BLaER1 (cell line): Measurements from ENCODE around the gene CPZ.
"Not testable (repeated sequence)": the region's sequence is repeated elsewhere in the genome, so short reads cannot be mapped to it uniquely, and the experiment has no call there.

Experiments
- H3K27ac ChIP-seq: shearing (Covaris generic); formaldehyde crosslinking; 2 replicates; pipeline ENCODE4 v1.8.1; 2022
- H3K27me3 ChIP-seq: shearing (Covaris generic); formaldehyde crosslinking; 2 replicates; pipeline ENCODE4 v1.8.1; 2022
- H3K36me3 ChIP-seq: shearing (Covaris generic); formaldehyde crosslinking; 2 replicates; pipeline ENCODE4 v1.8.1; 2022
- H3K4me1 ChIP-seq: shearing (Covaris generic); formaldehyde crosslinking; 2 replicates; pipeline ENCODE4 v1.8.1; 2022
- H3K4me2 ChIP-seq: shearing (Covaris generic); formaldehyde crosslinking; 2 replicates; pipeline ENCODE4 v1.8.1; 2022
- H3K4me3 ChIP-seq: shearing (Covaris generic); formaldehyde crosslinking; 2 replicates; pipeline ENCODE4 v1.8.1; 2022
- H3K9ac ChIP-seq: shearing (Covaris generic); formaldehyde crosslinking; 2 replicates; pipeline ENCODE4 v1.8.1; 2022
- H3K9me3 ChIP-seq: shearing (Covaris generic); formaldehyde crosslinking; 2 replicates; pipeline ENCODE4 v1.8.1; 2022
- H4K20me1 ChIP-seq: shearing (Covaris generic); formaldehyde crosslinking; 2 replicates; pipeline ENCODE4 v1.8.1; 2022
- Cebpa-rat ChIP-seq: shearing (Covaris generic); IDR thresholded peaks from 2 replicates; pipeline ENCODE4 v1.8.1; 2022

CPZ gene

DNA sequence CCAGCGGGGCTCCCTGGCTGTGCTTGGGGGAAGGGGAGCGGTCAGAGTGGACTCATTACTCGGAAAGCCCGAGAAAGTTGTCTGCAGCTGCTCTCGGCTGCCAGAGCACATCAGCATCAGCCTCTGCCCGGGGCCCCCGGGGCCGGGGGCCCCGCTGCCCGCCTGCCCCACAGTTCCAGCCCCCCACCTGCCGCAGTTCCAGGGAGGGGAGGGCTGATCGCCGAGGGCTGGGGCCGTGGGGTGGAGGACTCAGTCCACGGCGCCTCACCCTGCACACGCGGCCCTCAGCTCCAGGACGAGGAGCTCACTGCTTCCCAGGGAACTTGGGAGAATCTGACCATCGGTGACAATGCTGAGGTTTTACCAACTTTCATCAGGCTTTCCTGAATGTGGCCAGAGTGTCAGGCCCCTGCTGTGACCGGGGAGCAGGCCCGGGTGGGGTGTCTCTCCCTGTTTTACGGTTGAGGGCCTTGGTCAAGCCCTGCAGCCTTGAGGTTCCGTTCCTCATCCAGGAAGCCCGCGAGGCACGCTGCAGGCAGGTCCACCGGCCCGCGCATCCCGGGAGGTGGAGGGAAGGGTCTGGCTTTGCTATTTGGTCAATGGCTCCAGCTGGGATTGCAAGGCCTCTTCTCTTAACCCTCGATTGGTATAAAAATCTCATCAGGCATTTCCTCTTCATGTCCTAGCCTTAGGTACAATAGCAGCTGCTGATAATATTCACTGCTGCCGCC is 57.2 kb downstream of the CPZ start:
- H3K36me3 ChIP-seq = no peaks in the 10 kb centered on the region
- H3K9me3 ChIP-seq = peaks cover 10% of the 10 kb centered on the region
- no peak overlapping the region for H3K9ac ChIP-seq
- TF ChIP-seq Cebpa-rat = no peak
- H3K27ac ChIP-seq = no peak overlapping the region
- H3K4me1 ChIP-seq = peaks cover 2% of the 10 kb centered on the region; the same call in 1 of the 2 replicates
- no peak overlapping the region for H3K4me2 ChIP-seq
- H3K27me3 ChIP-seq = no peaks in the 10 kb centered on the region
- H3K4me3 ChIP-seq = no peak overlapping the region
- no peaks in the 10 kb centered on the region for H4K20me1 ChIP-seq

DNA sequence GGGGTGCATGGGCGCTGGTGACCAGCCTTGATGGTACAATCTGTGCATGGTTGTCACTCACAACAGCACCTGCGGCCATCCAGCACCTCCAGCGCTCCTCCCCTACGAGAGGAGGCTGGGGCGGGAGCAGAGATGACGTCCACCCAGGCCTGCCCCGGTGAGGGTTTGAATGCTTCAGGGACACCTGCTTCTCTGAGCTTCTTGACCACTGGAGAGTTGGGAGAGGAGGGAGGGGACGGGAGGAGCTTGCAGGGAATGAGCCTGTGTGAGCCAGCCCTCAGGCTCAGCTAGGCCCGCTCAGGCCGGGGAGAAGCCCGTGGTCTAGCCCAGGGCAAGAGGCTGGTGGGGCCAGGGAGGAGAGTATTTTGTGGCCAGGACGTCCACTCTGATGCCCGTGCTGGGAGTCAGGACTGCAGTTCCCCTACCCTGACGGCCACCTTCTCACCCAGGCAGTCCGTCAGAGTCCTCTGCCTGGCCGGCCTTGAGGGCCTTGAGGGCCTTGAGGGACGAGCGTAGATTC is 59.2 kb downstream of the CPZ start:
- Histone ChIP-seq H3K9ac (no peak overlapping the region), H3K4me1 (peaks cover 11% of the 10 kb centered on the region), H4K20me1 (no peaks in the 10 kb centered on the region), H3K36me3 (no peaks in the 10 kb centered on the region), H3K27me3 (no peaks in the 10 kb centered on the region), H3K4me2 (no peak overlapping the region), H3K9me3 (peaks cover 11% of the 10 kb centered on the region), H3K27ac (no peak overlapping the region), H3K4me3 (no peak overlapping the region)
- TF ChIP-seq Cebpa-rat = no peak

DNA sequence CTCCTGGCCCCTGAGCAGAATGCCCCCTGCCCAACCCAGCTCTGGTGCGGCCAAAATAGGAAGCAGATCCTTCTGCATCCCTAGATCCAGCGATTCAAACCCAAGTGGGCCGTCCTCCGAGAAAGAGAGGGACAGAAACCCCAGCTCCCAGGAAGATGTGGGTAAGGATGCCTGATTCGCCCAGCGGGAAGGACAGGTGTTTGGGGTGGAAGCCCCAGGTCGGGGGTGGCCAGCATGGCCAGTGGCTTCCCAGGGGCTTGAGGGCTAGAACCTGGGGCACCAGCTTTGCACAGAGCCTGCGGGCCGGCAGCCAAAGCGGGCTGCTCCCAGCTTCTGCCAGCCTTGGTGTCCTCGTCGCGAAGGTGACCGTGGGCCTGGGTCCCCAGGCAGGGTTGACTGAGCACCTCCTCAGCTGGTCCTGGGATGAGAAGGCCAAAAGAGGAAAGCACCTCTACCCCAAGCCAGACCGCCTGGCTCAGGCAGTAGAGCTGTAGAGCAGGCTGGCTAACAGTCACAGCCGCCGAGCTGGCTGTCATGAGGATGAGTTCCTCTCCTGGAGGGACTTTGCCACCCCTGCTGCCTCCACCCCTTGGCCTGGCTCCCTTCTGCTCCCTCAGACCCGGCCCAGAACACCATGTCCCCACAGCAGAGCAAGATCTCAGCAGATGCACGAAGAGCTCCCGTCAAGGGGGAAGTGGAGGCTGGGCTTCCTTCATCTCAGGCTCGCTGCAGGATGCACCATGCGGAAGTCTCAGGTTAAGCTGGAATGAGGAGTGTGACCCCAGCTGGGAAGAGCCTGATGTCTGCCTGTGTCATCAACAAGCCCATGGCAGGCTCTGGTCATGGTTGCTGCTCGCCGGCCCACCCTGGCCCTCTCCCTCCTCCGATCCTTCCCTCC is 59.9 kb downstream of the CPZ start:
- Histone ChIP-seq H3K4me1 (peaks cover 18% of the 10 kb centered on the region), H3K4me3 (no peak overlapping the region), H3K9me3 (peaks cover 11% of the 10 kb centered on the region), H3K27me3 (no peaks in the 10 kb centered on the region), H3K36me3 (no peaks in the 10 kb centered on the region), H3K27ac (no peak overlapping the region), H3K4me2 (no peak overlapping the region), H4K20me1 (no peaks in the 10 kb centered on the region), H3K9ac (no peak overlapping the region)
- TF ChIP-seq Cebpa-rat = no peak

DNA sequence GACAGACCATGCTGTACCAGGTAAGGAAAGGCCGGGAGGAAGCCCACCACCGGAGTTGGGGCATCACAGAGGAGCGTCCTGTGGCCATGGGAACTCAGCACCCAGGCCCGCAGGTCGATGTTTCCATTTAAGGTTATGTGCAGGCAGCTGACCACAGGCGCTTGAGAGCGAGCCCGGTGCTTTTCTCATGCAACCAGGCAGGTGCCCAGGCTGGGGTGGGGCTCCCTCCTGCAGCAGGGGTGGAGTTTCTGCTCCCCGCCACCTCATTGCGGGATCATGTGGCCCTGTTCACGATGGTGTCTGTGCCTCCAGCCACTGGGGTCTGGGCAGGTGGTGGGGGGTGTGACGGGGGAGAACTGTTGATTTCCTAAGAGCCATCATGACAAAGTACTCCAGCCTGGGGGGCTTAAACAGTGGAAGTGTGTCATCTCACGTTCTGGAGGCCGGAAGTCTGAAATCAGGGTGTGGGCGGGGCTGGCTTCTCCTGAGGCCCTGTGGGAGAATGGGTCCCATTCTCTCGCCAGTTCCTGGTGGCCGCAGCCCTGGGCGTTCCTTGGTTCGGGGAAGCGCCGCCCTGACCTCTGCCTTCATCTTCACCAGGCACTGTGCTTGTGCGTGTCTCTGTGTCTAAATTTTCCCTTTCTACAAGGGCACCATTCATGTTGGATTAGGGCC is 60.9 kb downstream of the CPZ start:
- peaks cover 24% of the 10 kb centered on the region for H3K4me1 ChIP-seq
- no peaks in the 10 kb centered on the region for H3K36me3 ChIP-seq
- H3K4me3 ChIP-seq = no peak overlapping the region
- no peak overlapping the region for H3K4me2 ChIP-seq
- H3K27ac ChIP-seq = no peak overlapping the region
- H4K20me1 ChIP-seq = no peaks in the 10 kb centered on the region
- H3K9ac ChIP-seq = no peak overlapping the region
- H3K27me3 ChIP-seq = no peaks in the 10 kb centered on the region
- no peak for TF ChIP-seq Cebpa-rat
- peaks cover 11% of the 10 kb centered on the region for H3K9me3 ChIP-seq

DNA sequence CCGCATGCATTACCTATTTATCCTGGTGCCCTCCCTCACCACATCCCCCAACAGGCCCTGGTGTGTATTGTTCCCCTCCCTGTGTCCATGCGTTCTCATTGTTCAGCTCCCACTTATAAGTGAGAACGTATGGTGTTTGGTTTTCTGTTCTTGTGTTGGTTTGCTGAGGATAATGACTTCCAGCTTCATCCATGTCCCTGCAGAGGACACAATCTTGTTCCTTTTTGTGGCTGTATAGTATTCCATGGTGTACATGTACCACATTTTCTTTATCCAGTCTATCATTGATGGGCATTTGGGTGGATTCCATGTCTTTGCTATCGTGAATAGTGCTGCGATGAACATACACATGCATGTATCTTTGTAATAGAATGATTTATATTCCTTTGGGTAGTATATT is 61.6 kb downstream of the CPZ start:
- H3K4me3 ChIP-seq, H3K27me3 ChIP-seq, H3K27ac ChIP-seq, H3K9ac ChIP-seq, H3K4me2 ChIP-seq, H4K20me1 ChIP-seq, H3K36me3 ChIP-seq: not testable (repeated sequence)
- Histone ChIP-seq H3K4me1 (peaks cover 24% of the 10 kb centered on the region), H3K9me3 (peaks cover 11% of the 10 kb centered on the region)

DNA sequence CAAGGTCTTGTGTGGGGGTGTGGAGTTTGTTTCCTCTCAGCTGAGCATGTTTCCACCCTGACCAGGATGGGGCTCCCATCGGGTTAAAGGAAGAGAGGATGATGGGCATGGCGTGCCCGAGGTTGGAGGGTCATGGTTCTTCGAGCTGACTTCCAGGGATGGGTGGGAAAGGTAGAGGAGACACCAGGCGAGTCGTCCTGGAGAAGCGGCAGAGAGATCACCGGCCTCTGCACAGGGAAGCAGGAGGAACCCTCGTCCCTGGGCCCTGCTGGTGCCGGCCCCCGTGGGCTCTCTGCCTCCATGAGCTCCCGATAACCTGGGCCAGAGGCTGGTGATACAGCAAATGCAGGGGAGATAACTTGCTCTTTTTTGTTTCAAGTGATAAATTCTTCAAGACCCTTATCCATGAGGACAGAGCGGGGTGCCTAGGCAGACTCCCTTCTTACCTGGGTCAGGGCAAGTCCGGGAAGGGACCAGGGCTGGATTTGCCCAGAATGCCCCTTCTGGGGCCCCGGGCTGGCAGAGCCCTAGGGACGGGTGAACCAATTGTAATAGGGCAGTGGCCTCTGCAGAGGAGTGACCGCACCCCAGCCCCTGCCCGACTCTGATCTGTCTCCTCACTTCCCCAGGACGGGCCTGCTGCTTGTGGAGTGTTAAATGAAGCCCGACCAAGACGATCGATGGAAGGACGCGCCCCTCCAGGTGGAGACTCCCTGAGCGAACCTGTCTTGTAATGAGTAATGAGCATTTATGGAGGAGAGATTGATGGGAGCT is 63.0 kb downstream of the CPZ start:
- Histone ChIP-seq H3K4me3 (no peak overlapping the region), H3K9me3 (peaks cover 11% of the 10 kb centered on the region), H3K4me2 (peak overlapping the region; percentile 81), H3K27me3 (no peaks in the 10 kb centered on the region), H3K27ac (no peak overlapping the region), H4K20me1 (no peaks in the 10 kb centered on the region), H3K36me3 (no peaks in the 10 kb centered on the region), H3K4me1 (peaks cover 31% of the 10 kb centered on the region), H3K9ac (no peak overlapping the region)
- TF ChIP-seq Cebpa-rat = no peak

DNA sequence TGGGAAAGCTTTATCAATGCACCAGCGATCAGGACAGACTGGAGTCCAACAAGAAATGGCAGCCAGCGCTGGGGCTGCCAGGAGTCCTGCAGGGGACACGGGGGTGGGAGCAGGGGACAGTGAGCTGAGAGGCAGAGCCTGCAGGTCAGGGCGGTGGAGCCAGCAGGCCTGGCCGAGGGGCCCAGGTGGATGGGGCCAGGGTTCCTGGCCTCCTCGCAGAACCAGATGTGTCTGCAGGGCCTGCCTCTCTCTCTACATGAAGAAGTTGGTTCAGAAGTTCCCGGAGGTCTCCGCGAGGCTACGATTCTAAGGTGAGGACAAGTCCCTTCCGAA is 63.6 kb downstream of the CPZ start:
- H3K4me3 ChIP-seq = no peak overlapping the region
- H3K27me3 ChIP-seq = no peaks in the 10 kb centered on the region
- H3K9ac ChIP-seq = peak overlapping the region; percentile 19; the same call in 1 of the 2 replicates
- no peaks in the 10 kb centered on the region for H4K20me1 ChIP-seq
- no peaks in the 10 kb centered on the region for H3K36me3 ChIP-seq
- peak overlapping the region; percentile 81 for H3K4me2 ChIP-seq
- H3K27ac ChIP-seq = peak overlapping the region; percentile 58; the same call in 1 of the 2 replicates
- H3K9me3 ChIP-seq = peaks cover 11% of the 10 kb centered on the region
- peaks cover 36% of the 10 kb centered on the region for H3K4me1 ChIP-seq
- TF ChIP-seq Cebpa-rat = no peak

DNA sequence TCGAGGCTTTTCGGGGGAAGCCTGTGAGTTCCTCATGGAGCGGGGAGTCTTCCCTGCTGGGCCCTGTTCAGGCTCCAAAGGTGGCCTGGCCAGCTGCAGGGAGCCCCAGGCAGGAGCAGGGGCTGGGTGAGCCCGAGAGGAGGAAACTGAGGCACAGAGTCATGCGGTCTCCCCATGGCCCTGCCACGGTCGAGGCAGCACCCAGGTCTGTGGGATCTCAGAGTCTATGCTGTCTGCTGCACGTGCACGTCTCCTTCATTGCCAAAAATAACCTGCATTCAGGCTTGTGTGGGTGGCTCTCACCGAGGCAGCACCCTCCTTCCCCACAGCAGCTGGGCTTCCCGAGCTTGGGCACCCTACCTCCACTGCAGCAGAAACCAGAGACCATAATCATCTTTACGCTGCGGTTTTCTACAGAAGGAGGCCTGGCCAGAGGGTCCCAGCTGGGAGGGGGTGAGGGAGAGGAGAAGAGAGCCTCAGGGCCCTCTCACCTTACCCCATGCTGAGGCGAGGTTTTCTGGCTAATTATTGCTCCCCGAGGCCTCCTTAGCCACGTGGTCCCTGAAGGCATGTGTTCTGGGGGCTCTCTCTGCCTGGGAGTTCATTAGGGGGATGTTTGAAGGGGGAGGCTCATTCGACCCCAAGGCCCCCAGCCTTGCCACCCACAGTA is 64.3 kb downstream of the CPZ start:
- Histone ChIP-seq H4K20me1 (no peaks in the 10 kb centered on the region), H3K27me3 (no peaks in the 10 kb centered on the region), H3K4me3 (no peak overlapping the region), H3K9ac (peak overlapping the region; percentile 19; the same call in 1 of the 2 replicates), H3K4me2 (peak overlapping the region; percentile 81), H3K36me3 (no peaks in the 10 kb centered on the region), H3K9me3 (peaks cover 11% of the 10 kb centered on the region), H3K4me1 (peaks cover 36% of the 10 kb centered on the region), H3K27ac (peak overlapping the region; percentile 58; the same call in 1 of the 2 replicates)
- no peak for TF ChIP-seq Cebpa-rat
